SJCRH30 (cell line): ENCODE data around the gene GSTA4. TPM values are rescaled to one million over a fixed set of nuclear protein-coding genes. Genes with fewer than 3 reads are reported as not detected.

ENCODE experiments used
- DNase-seq, 2 experiments: peaks; one replicate each; pipeline ENCODE4 v3.0.0-alpha.2; 2015 to 2020
- H3K27ac ChIP-seq: fragments of 250-450 bp; sonication (Bioruptor Pico); 2 replicates; pipeline ENCODE4 v1.5.1; 2020; ENCODE audit warnings: mild to moderate bottlenecking, moderate library complexity
- H3K27me3 ChIP-seq: fragments of 250-450 bp; sonication (Bioruptor Pico); 2 replicates; pipeline ENCODE4 v1.5.1; 2020; ENCODE audit warnings: mild to moderate bottlenecking, moderate library complexity
- H3K36me3 ChIP-seq: fragments of 250-450 bp; sonication (Bioruptor Pico); 2 replicates; pipeline ENCODE4 v1.5.1; 2020; ENCODE audit warnings: mild to moderate bottlenecking, moderate library complexity
- H3K4me1 ChIP-seq: fragments of 250-450 bp; sonication (Bioruptor Pico); 2 replicates; pipeline ENCODE4 v1.5.1; 2020; ENCODE audit warnings: mild to moderate bottlenecking, moderate library complexity
- H3K4me3 ChIP-seq: fragments of 250-450 bp; sonication (Bioruptor Pico); 2 replicates; pipeline ENCODE4 v1.5.1; 2020; ENCODE audit warnings: mild to moderate bottlenecking, moderate library complexity
- H3K9me3 ChIP-seq: fragments of 250-450 bp; sonication (Bioruptor Pico); replicated peaks from 2 replicates; pipeline ENCODE4 v1.5.1; 2020; ENCODE audit warnings: mild to moderate bottlenecking, moderate library complexity
- total RNA-seq: library from RNA; depleted of rRNA; stranded (reverse); fragments of >200 nt; shearing (Covaris generic); gene quantifications from 2 replicates; pipeline ENCODE4 v1.2.3, GENCODE V29; 2014

Gene GSTA4
- total RNA-seq, 1 experiment from 2014 or later, result 28.9 TPM

DNA sequence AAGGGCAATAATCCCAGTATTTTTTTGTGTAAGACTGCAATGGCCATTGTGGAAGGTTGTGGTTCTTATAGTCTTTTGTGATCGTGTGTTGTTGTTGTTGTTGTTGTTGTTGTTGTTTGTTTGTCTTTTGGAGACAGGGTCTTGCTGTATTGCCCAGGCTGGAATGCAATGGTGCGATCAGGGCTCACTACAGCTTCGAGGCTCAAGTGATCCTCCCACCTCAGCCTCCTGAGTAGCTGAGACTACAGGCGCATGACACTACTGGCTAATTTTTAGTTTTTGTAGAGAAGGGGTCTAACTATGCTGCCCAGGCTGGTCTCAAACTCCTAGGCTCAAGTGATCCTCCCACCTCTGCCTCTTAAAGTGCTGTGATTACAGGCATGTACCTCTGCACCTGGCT, 3.5 kb upstream of the GSTA4 start:
- Histone ChIP-seq H3K36me3 (no peaks in the 10 kb centered on the region), H3K9me3 (no peaks in the 10 kb centered on the region), H3K27me3 (no peaks in the 10 kb centered on the region), H3K4me3 (no peak overlapping the region), H3K4me1 (no peaks in the 10 kb centered on the region; the same call in 1 of the 2 replicates), H3K27ac (no peak overlapping the region)
- DNase-seq, result no peak

DNA sequence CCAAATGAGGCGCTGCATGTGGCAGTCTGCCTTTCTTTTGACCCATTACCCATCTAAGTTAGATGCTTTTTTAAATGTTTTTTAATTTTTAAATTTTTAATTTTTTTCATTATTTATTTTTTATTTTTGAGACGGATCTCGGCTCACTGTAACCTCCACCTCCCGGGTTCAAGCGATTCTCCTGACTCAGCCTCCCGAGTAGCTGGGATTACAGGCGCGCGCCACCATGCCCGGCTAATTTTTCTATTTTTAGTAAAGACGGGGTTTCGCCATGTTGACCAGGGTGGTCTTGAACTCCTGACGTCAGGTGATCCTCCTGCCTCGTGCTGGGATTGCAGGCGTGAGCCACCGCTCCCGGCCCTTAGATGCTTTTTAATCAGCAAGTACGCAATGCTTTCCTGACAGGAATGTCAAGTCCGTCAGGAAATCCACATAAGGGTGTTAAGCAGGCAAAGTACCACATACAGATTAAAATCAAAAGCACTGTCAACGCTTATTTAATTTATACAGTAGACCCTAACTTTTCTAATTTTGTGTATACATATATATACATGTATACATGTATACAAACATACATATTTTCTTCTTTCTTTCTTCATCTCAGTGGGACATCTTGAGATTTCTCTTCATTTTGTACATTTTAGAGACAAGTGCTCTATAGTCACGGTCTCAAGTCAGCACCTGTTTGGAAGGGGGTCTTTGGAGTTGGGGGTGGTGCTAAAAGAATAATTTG, 995 bp upstream of the GSTA4 start:
- Histone ChIP-seq H3K4me3 (peak overlapping the region; percentile 72), H3K9me3 (no peaks in the 10 kb centered on the region), H3K27me3 (no peaks in the 10 kb centered on the region), H3K27ac (peak overlapping the region; percentile 93; the same call in 1 of the 2 replicates), H3K4me1 (no peaks in the 10 kb centered on the region; the same call in 1 of the 2 replicates), H3K36me3 (no peaks in the 10 kb centered on the region)
- DNase-seq, result peak; percentile 34 to 78

DNA sequence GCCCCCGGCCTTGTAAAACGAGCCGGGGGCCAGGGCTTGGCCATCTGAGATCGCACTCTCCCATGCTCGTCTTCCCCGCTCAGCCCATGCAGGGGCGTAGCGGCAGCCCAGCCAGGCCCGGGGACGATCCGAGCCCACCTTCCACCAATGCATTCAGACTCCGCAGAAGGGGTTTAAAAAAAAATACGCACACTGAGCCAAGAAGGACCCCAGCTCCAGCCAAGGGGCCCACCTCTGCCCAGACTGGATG, 320 bp downstream of the GSTA4 start:
- peak in 1 of 2 experiments; percentile 64 for DNase-seq
- no peaks in the 10 kb centered on the region for H3K27me3 ChIP-seq
- H3K4me1 ChIP-seq, result no peaks in the 10 kb centered on the region; the same call in 1 of the 2 replicates
- H3K4me3 ChIP-seq, result peak overlapping the region; percentile 72
- H3K27ac ChIP-seq, result peak overlapping the region; percentile 93
- H3K36me3 ChIP-seq, result no peaks in the 10 kb centered on the region
- no peaks in the 10 kb centered on the region for H3K9me3 ChIP-seq

GRCh38 chr6:52994031-52994838, 849 bp downstream of the GSTA4 start:
- no peaks in the 10 kb centered on the region; the same call in 1 of the 2 replicates for H3K4me1 ChIP-seq
- peak overlapping the region; percentile 72 for H3K4me3 ChIP-seq
- peak; percentile 50 to 67 for DNase-seq
- H3K36me3 ChIP-seq, result no peaks in the 10 kb centered on the region
- no peaks in the 10 kb centered on the region for H3K9me3 ChIP-seq
- no peaks in the 10 kb centered on the region for H3K27me3 ChIP-seq
- peak overlapping the region; percentile 93 for H3K27ac ChIP-seq

DNA sequence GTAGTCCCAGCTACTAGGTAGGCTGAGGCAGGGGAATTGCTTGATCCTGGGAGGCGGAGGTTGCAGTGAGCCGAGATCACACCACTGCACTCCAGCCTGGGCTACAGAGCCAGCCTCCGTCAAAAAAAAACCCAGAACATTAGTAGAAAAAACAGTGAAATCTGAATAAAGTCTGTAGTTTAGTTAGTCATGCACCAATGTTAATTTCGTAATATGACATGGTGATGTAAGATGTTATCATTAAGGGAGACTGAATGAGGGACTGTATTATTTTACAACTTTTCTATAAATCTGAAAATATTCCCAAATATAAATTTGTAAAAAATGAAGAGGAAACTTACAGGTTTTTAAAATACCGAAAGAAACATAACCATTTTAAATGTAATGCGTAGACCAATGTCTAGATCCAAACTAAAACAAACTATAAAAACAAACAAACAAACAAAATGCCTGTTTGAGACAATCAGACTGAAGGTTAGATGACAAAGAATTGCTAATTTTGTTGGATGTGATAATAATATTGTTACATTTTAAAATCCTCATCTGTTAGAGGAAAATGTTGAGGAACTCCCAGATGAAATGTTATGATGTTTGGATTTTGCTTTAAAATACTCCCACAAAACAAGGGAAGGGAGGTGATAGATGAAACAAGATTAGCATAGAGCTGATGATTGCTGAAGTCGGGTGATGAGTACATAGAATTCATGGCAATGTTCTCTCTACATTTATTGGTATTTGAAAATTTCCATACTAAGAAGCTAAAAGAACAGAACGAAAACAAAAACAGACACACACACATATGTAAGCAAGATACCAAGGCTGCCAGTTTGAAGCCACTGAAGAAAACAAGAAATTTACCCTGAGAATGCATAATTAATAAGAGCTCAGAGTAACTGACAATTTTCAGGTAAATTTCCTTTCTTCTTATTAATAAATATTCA, 1.8 kb downstream of the GSTA4 start:
- Histone ChIP-seq H3K9me3 (no peaks in the 10 kb centered on the region), H3K36me3 (no peaks in the 10 kb centered on the region), H3K4me1 (no peaks in the 10 kb centered on the region; the same call in 1 of the 2 replicates), H3K27me3 (no peaks in the 10 kb centered on the region), H3K4me3 (peak overlapping the region; percentile 72), H3K27ac (peak overlapping the region; percentile 93)
- DNase-seq, result peak in 1 of 2 experiments; percentile 6

- Histone ChIP-seq H3K27ac (no peak overlapping the region), H3K36me3 (0 out of 2 replicates have a peak, but pooled peaks cover 2% of the 10 kb centered on the region), H3K4me3 (no peak overlapping the region), H3K4me1 (no peaks in the 10 kb centered on the region), H3K27me3 (no peaks in the 10 kb centered on the region), H3K9me3 (no peaks in the 10 kb centered on the region)
- no peak for DNase-seq
Measured at GRCh38 chr6:52990342-52990741, 4.7 kb downstream of the GSTA4 start.

- H3K9me3 ChIP-seq, result no peaks in the 10 kb centered on the region
- 0 out of 2 replicates have a peak, but pooled peaks cover 5% of the 10 kb centered on the region for H3K36me3 ChIP-seq
- no peak for DNase-seq
- no peaks in the 10 kb centered on the region for H3K27me3 ChIP-seq
- H3K4me1 ChIP-seq, result peaks cover 7% of the 10 kb centered on the region; the same call in 1 of the 2 replicates
- no peak overlapping the region for H3K27ac ChIP-seq
- H3K4me3 ChIP-seq, result no peak overlapping the region
Measured at GRCh38 chr6:52985228-52985627, 9.9 kb downstream of the GSTA4 start.

GRCh38 chr6:52984247-52984646, 10.8 kb downstream of the GSTA4 start:
- H3K4me1 ChIP-seq, result peaks cover 7% of the 10 kb centered on the region; the same call in 1 of the 2 replicates
- H3K27me3 ChIP-seq, result no peaks in the 10 kb centered on the region
- peak in 1 of 2 experiments; percentile 26 for DNase-seq
- no peaks in the 10 kb centered on the region for H3K9me3 ChIP-seq
- H3K27ac ChIP-seq, result no peak overlapping the region
- H3K4me3 ChIP-seq, result no peak overlapping the region
- 0 out of 2 replicates have a peak, but pooled peaks cover 5% of the 10 kb centered on the region for H3K36me3 ChIP-seq

- Histone ChIP-seq H3K4me3 (no peak overlapping the region), H3K36me3 (0 out of 2 replicates have a peak, but pooled peaks cover 5% of the 10 kb centered on the region), H3K27me3 (no peaks in the 10 kb centered on the region), H3K9me3 (no peaks in the 10 kb centered on the region), H3K27ac (no peak overlapping the region), H3K4me1 (peaks cover 7% of the 10 kb centered on the region; the same call in 1 of the 2 replicates)
- DNase-seq, result no peak
Measured at GRCh38 chr6:52983159-52983848, 11.8 kb downstream of the GSTA4 start.

GRCh38 chr6:52982680-52983079, 12.4 kb downstream of the GSTA4 start:
- DNase-seq, result no peak
- Histone ChIP-seq H3K27me3 (no peaks in the 10 kb centered on the region), H3K4me1 (peaks cover 7% of the 10 kb centered on the region; the same call in 1 of the 2 replicates), H3K36me3 (0 out of 2 replicates have a peak, but pooled peaks cover 3% of the 10 kb centered on the region), H3K27ac (no peak overlapping the region), H3K4me3 (no peak overlapping the region), H3K9me3 (no peaks in the 10 kb centered on the region)

DNA sequence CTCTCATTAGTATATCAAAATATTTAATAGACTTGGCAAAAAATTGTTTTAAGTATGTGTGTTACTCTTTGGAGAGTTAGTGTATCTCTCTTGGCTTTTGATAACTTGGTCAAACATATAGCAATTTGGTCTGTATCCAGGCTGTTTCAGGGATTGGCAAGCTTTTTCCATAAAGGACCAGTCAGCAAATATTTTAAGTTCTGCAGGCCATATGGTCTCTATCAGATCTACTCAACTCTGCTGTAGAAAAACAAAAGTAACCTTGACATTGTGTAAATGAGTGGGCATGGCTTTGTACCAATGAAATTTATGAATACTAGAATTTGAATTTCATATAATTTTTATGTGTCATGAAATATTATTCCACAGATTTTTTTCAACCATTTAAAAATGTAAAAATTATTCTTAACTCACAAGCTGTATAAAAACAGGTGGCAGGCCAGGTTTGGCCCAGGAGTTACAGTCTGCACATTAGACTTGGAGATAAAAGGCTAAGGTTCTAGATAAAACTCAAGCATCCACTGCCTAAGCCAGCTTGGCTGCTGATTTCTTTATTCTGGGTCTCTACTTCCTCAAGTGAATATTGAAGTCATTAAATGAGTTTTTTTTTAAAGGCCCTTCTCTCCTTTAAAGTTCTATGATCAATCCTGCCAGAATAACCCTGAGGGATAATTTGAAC, 13.7 kb downstream of the GSTA4 start:
- Histone ChIP-seq H3K27ac (no peak overlapping the region), H3K4me1 (peaks cover 7% of the 10 kb centered on the region; the same call in 1 of the 2 replicates)
- no peak for DNase-seq

DNA sequence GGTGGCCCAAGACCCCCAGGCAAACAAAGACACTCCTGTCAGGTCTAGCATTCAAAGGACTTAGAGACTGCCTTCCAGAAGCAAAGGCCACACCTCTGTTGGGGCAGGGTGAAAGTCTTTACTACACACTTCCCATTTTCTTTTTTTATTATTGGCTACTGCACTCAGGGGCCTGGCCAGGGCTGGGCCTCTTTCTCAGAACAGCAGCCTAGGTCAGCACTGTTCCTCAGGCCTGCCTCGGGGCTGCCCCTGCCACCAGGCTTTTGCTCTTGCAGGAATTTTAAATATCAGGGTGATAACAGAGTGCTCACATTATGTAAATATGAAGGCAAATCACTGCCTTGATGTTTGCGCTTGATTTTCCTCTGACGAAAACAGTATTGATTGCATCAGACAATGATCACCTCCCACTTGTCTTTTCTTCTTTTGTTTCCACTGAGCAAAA, 18.5 kb downstream of the GSTA4 start:
- Histone ChIP-seq H3K9me3 (no peaks in the 10 kb centered on the region), H3K4me3 (no peak overlapping the region), H3K4me1 (no peaks in the 10 kb centered on the region), H3K36me3 (no peaks in the 10 kb centered on the region), H3K27me3 (no peaks in the 10 kb centered on the region), H3K27ac (no peak overlapping the region)
- DNase-seq, result peak; percentile 30 to 55

More for the DNA sequence above, 13.7 kb downstream of the GSTA4 start:
- no peaks in the 10 kb centered on the region for H3K9me3 ChIP-seq
- 0 out of 2 replicates have a peak, but pooled peaks cover 3% of the 10 kb centered on the region for H3K36me3 ChIP-seq
- H3K4me3 ChIP-seq, result no peak overlapping the region
- H3K27me3 ChIP-seq, result no peaks in the 10 kb centered on the region

DNA sequence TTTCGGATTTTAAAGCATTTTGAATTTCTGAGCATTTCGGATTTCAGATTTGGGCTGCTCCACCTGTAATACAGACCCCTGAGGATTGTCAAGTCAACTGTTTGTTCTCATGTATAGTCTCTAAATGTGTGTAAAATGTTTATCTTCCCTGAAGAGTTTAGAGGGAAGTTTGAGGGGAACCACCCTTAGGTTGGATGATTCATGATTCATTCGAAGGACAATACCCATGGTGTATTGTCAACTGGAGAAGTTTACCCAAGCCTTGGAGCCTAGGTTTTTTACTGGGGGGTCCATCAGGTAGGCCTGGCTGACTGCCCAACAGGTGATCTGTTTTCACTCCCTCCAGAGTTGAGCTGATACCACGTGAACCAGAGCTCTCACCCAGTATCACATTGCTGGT, 18.9 kb downstream of the GSTA4 start:
- no peaks in the 10 kb centered on the region for H3K4me1 ChIP-seq
- H3K27ac ChIP-seq, result no peak overlapping the region
- no peak overlapping the region for H3K4me3 ChIP-seq
- H3K9me3 ChIP-seq, result no peaks in the 10 kb centered on the region
- no peaks in the 10 kb centered on the region for H3K36me3 ChIP-seq
- no peaks in the 10 kb centered on the region for H3K27me3 ChIP-seq
- no peak for DNase-seq
